B cell (primary cell): Measurements from ENCODE around the gene ARHGDIA. TPM values are rescaled to one million over a fixed set of nuclear protein-coding genes. Genes with fewer than 3 reads are reported as not detected.

Experiments used
- ATAC-seq: fragments of 200-7000 bp; cut with Tn5 transposase; one replicate; pipeline ENCODE4 v1.10.0; 2021; ENCODE audit warnings: low read depth, mild to moderate bottlenecking, moderate number of reproducible peaks, moderate library complexity
- CTCF ChIA-PET: fragments of 350-600 bp; sonication (Branson Sonifier 250); formaldehyde crosslinking; loops from one replicate; lab custom pipeline; 2021; ENCODE audit warnings: antibody characterized with exemption, inconsistent platforms; lab: Charles Lee
- POLR2A ChIA-PET: fragments of 350-600 bp; sonication (Branson Sonifier 250); formaldehyde crosslinking; loops from one replicate; lab custom pipeline; 2021; ENCODE audit warnings: antibody characterized with exemption; lab: Charles Lee
- DNase-seq: peaks from one replicate; pipeline ENCODE4 v3.0.0; 2013
- H2AFZ ChIP-seq: 2 replicates; pipeline ENCODE4 v1.6.1; 2012; ENCODE audit warnings: mild to moderate bottlenecking, low read depth, low read length; ENCODE audit not compliant: insufficient read depth, poor library complexity, severe bottlenecking
- H3K27ac ChIP-seq, 2 donors: 1 replicate in 1 of 2; 2 replicates in 1 of 2; pipeline ENCODE4 v1.5.1; 2012 to 2013; ENCODE audit warnings: low read length in 2 of 2, mild to moderate bottlenecking in 2 of 2, moderate library complexity in 1 of 2
- H3K27me3 ChIP-seq, 4 experiments: fragments of 200-600 bp in 1 of 4; sonication (generic) in 1 of 4; replicated peaks in 1 of 4; 1 replicate in 2 of 4; 2 replicates in 2 of 4; pipeline versions ENCODE4 v1.6.1 to v1.7.0; 2013 to 2016; ENCODE audit warnings: low read length in 3 of 4, mild to moderate bottlenecking in 2 of 4, mixed read lengths in 1 of 4, moderate library complexity in 1 of 4; ENCODE audit not compliant: insufficient read depth in 4 of 4, control insufficient read depth in 3 of 4; ENCODE audit errors: control extremely low read depth in 1 of 4
- H3K36me3 ChIP-seq, 2 experiments: replicated peaks in 1 of 2; 1 replicate in 1 of 2; 2 replicates in 1 of 2; pipeline versions ENCODE4 v1.6.1 to v1.7.1; 2013; ENCODE audit warnings: low read length in 1 of 2; ENCODE audit not compliant: insufficient read depth in 2 of 2, control insufficient read depth in 1 of 2; ENCODE audit errors: control extremely low read depth in 1 of 2, extremely low read depth in 1 of 2
- H3K4me1 ChIP-seq, 2 donors: fragments of 200-600 bp in 1 of 2; sonication (generic) in 1 of 2; 1 replicate in 1 of 2; 2 replicates in 1 of 2; pipeline versions ENCODE4 v1.5.1 to v1.6.1; 2013 to 2017; ENCODE audit warnings: low read length in 2 of 2; ENCODE audit not compliant: control insufficient read depth in 2 of 2, insufficient read depth in 2 of 2
- H3K4me2 ChIP-seq: replicated peaks from 2 replicates; pipeline ENCODE3; 2012; ENCODE audit warnings: mild to moderate bottlenecking, low read depth, low read length; ENCODE audit not compliant: poor library complexity, severe bottlenecking
- H3K4me3 ChIP-seq, 5 experiments: fragments of 200-600 bp in 1 of 5; sonication (generic) in 1 of 5; 1 replicate in 3 of 5; 2 replicates in 2 of 5; pipeline versions ENCODE4 v1.5.1 to v1.7.0; 2011 to 2016; ENCODE audit warnings: low read length in 4 of 5, mild to moderate bottlenecking in 4 of 5, low read depth in 2 of 5, control low read depth in 1 of 5, moderate library complexity in 1 of 5; ENCODE audit not compliant: insufficient read depth in 1 of 5; ENCODE audit errors: control extremely low read depth in 1 of 5, extremely low read depth in 1 of 5
- H3K79me2 ChIP-seq: fragments of 200-600 bp; sonication (generic); one replicate; pipeline ENCODE4 v1.6.0; 2016; ENCODE audit warnings: low read length; ENCODE audit not compliant: control insufficient read depth, insufficient read depth
- H3K9ac ChIP-seq: fragments of 200-600 bp; sonication (generic); 2 replicates; pipeline ENCODE4 v1.6.1; 2017; ENCODE audit warnings: mild to moderate bottlenecking, low read length, moderate library complexity
- H3K9me3 ChIP-seq, 3 donors: one replicate each; pipeline versions ENCODE4 v1.6.1 to v1.7.1; 2013; ENCODE audit warnings: low read length in 2 of 3; ENCODE audit not compliant: control insufficient read depth in 2 of 3, insufficient read depth in 1 of 3; ENCODE audit errors: control extremely low read depth in 1 of 3
- H4K20me1 ChIP-seq: 2 replicates; pipeline ENCODE4 v1.6.0; 2012; ENCODE audit warnings: mild to moderate bottlenecking, low read length; ENCODE audit not compliant: insufficient read depth, control insufficient read depth, poor library complexity, severe bottlenecking
- H3K27ac Mint-ChIP-seq: one replicate; pipeline ENCODE4 v1.8.0; 2021; ENCODE audit warnings: mixed read lengths
- H3K27me3 Mint-ChIP-seq: one replicate; pipeline ENCODE4 v1.8.0; 2021; ENCODE audit warnings: mixed read lengths
- H3K4me1 Mint-ChIP-seq: one replicate; pipeline ENCODE4 v1.8.0; 2021; ENCODE audit warnings: mixed read lengths
- H3K4me3 Mint-ChIP-seq: one replicate; pipeline ENCODE4 v1.8.0; 2021; ENCODE audit warnings: mixed read lengths
- H3K9me3 Mint-ChIP-seq: one replicate; pipeline ENCODE4 v1.8.0; 2022; ENCODE audit warnings: mixed read lengths; ENCODE audit not compliant: insufficient read depth
- EZH2 ChIP-seq: IDR thresholded peaks from 2 replicates; pipeline ENCODE4 v1.6.1; 2012; ENCODE audit warnings: borderline replicate concordance, low read depth, mild to moderate bottlenecking, moderate library complexity, low read length; ENCODE audit not compliant: insufficient read depth, poor library complexity, severe bottlenecking
- WGBS: methylation state at CpG from one replicate; pipeline ENCODE4 v1.1.5; 2013; ENCODE audit warnings: missing lambda C conversion rate; ENCODE audit not compliant: insufficient coverage; 5-methylcytosine and 5-hydroxymethylcytosine counted together
- intact Hi-C: fragments of 100-400 bp; cut with micrococcal nuclease; formaldehyde crosslinking; loops from one replicate; pipeline ENCODE4 v1.10.0; 2022
- polyA plus RNA-seq: library from polyadenylated mRNA; depleted of rRNA; stranded (reverse); fragments of >200 nt; gene quantifications from 2 replicates; pipeline ENCODE4 v1.2.3, GENCODE V29; 2012
- total RNA-seq, 2 donors: library from RNA; stranded (reverse); fragments of 120-200 nt in 1 of 2; gene quantifications; 1 replicate in 1 of 2; 2 replicates in 1 of 2; pipeline versions ENCODE4 v1.2.3 to v1.2.4, GENCODE V29; 2013 to 2022
- TF ChIP-seq, protein P1 (sequence below): fragments of 200-600 bp; IDR thresholded peaks from one replicate; pipeline ENCODE4 v1.8.0; 2022; ENCODE audit warnings: antibody characterized with exemption, mild to moderate bottlenecking

ARHGDIA gene
- total and polyA plus RNA-seq, 2 donors (not counting 1 experiment from before 2014, with no cell fraction given) = 262 to 510 TPM

DNA sequence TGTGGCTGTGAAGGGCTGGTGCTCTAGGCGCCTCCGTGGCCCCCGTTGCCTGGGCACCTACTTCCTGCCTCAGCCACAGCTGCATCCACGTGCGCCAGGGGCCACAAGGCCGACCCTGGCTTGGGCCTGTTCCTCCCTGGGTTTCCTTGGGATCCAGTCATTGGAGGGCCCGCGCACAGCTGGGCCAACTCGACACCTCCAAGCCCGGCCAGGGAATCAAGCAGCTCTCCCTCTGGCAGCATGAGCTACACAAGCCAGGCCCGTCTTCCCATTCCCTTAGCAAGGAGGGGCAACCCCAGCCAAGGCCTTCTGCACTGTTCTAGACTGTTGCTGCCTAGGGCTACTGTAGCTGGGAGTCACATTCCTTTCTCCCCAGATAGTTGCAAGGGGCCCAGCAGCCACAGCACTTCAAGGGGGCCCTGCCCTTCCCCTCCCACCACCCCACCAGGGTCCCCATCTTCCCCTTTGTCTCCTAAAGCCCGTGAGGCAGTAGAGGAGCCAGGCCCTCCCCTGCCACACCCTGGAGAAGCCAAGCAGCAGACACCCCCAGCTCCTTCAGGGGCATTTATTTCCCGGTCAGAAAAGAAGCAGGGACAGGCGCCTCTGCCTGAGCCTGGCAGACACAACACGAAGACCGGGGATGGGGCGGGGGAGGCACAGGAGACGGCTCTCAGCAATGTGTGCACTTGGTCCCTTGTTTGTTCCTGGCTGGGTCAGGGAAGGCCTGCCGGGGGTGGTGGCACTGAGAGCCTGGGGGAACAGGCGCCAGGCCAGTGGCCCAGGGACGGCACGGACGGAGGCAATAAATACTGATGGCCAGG, 3.8 kb downstream of the ARHGDIA start:
- Histone ChIP-seq H3K4me2 (peak overlapping the region; percentile 5), H3K79me2 (peaks cover 63% of the 10 kb centered on the region), H2AFZ (no peak overlapping the region), H3K27ac (no peak overlapping the region), H3K9ac (no peak overlapping the region), H3K4me3 (no peak overlapping the region), H3K9me3 (no peaks in the 10 kb centered on the region), H3K4me1 (peaks cover 15 to 29% of the 10 kb centered on the region in 2 donors), H4K20me1 (peaks cover 66% of the 10 kb centered on the region), H3K36me3 (peaks cover 1 to 27% of the 10 kb centered on the region in 2 experiments), H3K27me3 (no peaks in the 10 kb centered on the region)
- DNase-seq (peak; percentile 51), ATAC-seq (no peak)
- POLR2A ChIA-PET = no interaction called here
- no peak for TF ChIP-seq EZH2
- TF ChIP-seq, protein P1, sequence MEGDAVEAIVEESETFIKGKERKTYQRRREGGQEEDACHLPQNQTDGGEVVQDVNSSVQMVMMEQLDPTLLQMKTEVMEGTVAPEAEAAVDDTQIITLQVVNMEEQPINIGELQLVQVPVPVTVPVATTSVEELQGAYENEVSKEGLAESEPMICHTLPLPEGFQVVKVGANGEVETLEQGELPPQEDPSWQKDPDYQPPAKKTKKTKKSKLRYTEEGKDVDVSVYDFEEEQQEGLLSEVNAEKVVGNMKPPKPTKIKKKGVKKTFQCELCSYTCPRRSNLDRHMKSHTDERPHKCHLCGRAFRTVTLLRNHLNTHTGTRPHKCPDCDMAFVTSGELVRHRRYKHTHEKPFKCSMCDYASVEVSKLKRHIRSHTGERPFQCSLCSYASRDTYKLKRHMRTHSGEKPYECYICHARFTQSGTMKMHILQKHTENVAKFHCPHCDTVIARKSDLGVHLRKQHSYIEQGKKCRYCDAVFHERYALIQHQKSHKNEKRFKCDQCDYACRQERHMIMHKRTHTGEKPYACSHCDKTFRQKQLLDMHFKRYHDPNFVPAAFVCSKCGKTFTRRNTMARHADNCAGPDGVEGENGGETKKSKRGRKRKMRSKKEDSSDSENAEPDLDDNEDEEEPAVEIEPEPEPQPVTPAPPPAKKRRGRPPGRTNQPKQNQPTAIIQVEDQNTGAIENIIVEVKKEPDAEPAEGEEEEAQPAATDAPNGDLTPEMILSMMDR = no peak
- peaks cover 34% of the 10 kb centered on the region for H3K4me1 Mint-ChIP-seq
- no peaks in the 10 kb centered on the region for H3K9me3 Mint-ChIP-seq
- no peak overlapping the region for H3K4me3 Mint-ChIP-seq
- CTCF ChIA-PET = interaction anchor here (1.2 kb wide), 1 partner anchor 154 kb away, joined by 4 read pairs; no protein-coding TSS in a partner anchor
- H3K27ac Mint-ChIP-seq = peak overlapping the region; percentile 65
- intact Hi-C loops = loop anchor here (10.0 kb wide), 1 partner anchor 427 kb away; no protein-coding TSS in a partner anchor
- no peaks in the 10 kb centered on the region for H3K27me3 Mint-ChIP-seq
- WGBS = 53% methylated on average over 23 of the region's 23 CpGs
